HG02588 (cell line): ENCODE data around the gene MAMLD1.

Experiments used
- ATAC-seq: cut with Tn5 transposase; IDR thresholded peaks from one replicate; pipeline ENCODE4 v1.9.1; 2021; ENCODE audit warnings: mild to moderate bottlenecking, moderate library complexity; ENCODE audit not compliant: unreplicated experiment

The MAMLD1 gene

DNA sequence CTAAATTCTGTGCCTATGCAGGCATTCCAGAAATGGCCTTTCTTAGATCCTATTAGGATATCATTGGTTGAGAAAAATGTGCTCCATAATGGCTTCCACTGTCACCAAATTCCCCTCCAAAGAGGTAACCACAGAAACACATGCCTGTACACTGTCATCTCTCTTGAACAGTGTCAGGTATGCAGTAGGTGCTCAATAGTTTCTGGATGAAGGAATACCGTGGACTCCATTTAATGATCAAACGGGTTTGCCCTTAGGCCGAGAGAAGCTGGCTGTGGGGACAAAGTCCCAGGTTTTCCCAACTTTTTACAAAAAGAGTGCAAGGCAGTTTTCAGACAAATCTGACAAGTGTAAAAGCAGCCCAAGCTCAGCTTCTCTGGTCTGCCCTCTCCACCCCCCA, 188.8 kb downstream of the MAMLD1 start:
- no peak for ATAC-seq

DNA sequence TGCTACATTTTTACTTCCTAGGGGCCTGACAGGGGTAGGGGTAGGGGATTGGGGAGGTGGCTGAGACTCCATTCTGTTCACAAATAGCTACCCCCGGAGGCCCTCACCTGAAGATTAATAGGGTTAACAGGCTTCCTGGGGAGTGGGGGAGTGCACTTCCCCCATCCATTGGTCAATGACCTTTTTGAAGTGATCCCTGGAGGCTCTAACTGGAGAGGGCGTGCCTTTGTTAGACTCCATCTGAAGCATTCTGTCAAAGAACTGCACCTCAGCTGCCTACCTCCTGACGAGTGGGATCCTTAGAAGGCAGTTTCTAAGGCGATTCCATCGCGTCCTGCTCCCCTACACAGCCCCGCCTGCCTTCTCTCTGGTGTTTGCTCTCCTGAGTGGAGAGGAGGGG, 195.3 kb downstream of the MAMLD1 start:
- ATAC-seq, result no peak
